GM12878 (cell line): ENCODE measurements around the gene INHBB. TPM values are rescaled to one million over a fixed set of nuclear protein-coding genes. Genes with fewer than 3 reads are reported as not detected.

Source experiments
- ATAC-seq: fragments of 200-7000 bp; cut with Tn5 transposase; 3 replicates; pipeline ENCODE4 v1.9.1; 2020; ENCODE audit warnings: mild to moderate bottlenecking, moderate library complexity
- BruUV-seq: library from RNA; stranded (reverse); fragments of 400-500 nt; replicated peaks from 2 replicates; lab custom pipeline; 2021; lab: Mats Ljungman, UMichigan
- CTCF ChIA-PET: fragments of 300-600 bp; sonication (Branson Sonifier 250); formaldehyde crosslinking; extraction: SDS; loops from one replicate; lab custom pipeline; 2021; ENCODE audit warnings: inconsistent platforms; lab: Yijun Ruan, JAX
- POLR2A ChIA-PET: fragments of 350-600 bp; formaldehyde crosslinking; extraction: SDS; loops from one replicate; lab custom pipeline; 2021; ENCODE audit warnings: inconsistent platforms; lab: Charles Lee
- RAD21 ChIA-PET: fragments of 300-600 bp; sonication (Branson Sonifier 250); formaldehyde crosslinking; loops from one replicate; lab custom pipeline; 2023; ENCODE audit warnings: antibody characterized with exemption; ENCODE audit not compliant: unreplicated experiment; lab: Charles Lee
- SMC1A ChIA-PET: fragments of 300-600 bp; sonication (Branson Sonifier 250); formaldehyde crosslinking; loops from one replicate; lab custom pipeline; 2023; ENCODE audit not compliant: unreplicated experiment, uncharacterized antibody; lab: Charles Lee
- DNase-seq: peaks from one replicate; pipeline ENCODE4 v3.0.0-alpha.2; 2011; ENCODE audit warnings: low read depth, low spot score
- FAIRE-seq: peaks from 3 replicates; lab custom pipeline; 2011; peaks lifted over from hg19 to GRCh38; lab: Jason Lieb, UNC
- H2AFZ ChIP-seq: 2 replicates; pipeline ENCODE4 v1.6.0; 2011; ENCODE audit warnings: low read depth, low read length, control low read depth; ENCODE audit not compliant: control insufficient read depth
- H3K27ac ChIP-seq: 2 replicates; pipeline ENCODE4 v1.5.1; 2011; ENCODE audit warnings: control low read depth; ENCODE audit not compliant: control insufficient read depth, insufficient read depth
- H3K27me3 ChIP-seq, 2 experiments: replicated peaks in 1 of 2; 2 replicates each; pipeline versions ENCODE4 v1.6.0 to v1.6.1; 2011; ENCODE audit warnings: low read length in 1 of 2; ENCODE audit not compliant: control insufficient read depth in 2 of 2, insufficient read depth in 2 of 2
- H3K36me3 ChIP-seq, 2 experiments: 2 replicates each; pipeline ENCODE4 v1.5.1; 2011; ENCODE audit warnings: low read length in 1 of 2; ENCODE audit not compliant: control insufficient read depth in 2 of 2, insufficient read depth in 2 of 2
- H3K4me1 ChIP-seq: 2 replicates; pipeline ENCODE4 v1.6.1; 2011; ENCODE audit warnings: mild to moderate bottlenecking, low read length, moderate library complexity, mixed read lengths; ENCODE audit not compliant: control insufficient read depth, insufficient read depth
- H3K4me2 ChIP-seq: 2 replicates; pipeline ENCODE4 v1.6.0; 2011; ENCODE audit warnings: control low read depth; ENCODE audit not compliant: control insufficient read depth, insufficient read depth
- H3K4me3 ChIP-seq: fragments of 200-600 bp; sonication (generic); 2 replicates; pipeline ENCODE4 v1.5.1; 2016
- H3K79me2 ChIP-seq: 2 replicates; pipeline ENCODE4 v1.6.0; 2011; ENCODE audit warnings: low read length; ENCODE audit not compliant: control insufficient read depth, insufficient read depth
- H3K9ac ChIP-seq: 2 replicates; pipeline ENCODE4 v1.8.0; 2011; ENCODE audit warnings: low read length, control low read depth, mixed read lengths; ENCODE audit not compliant: control insufficient read depth, insufficient read depth
- H3K9me3 ChIP-seq: replicated peaks from 3 replicates; pipeline ENCODE4 v1.5.1; 2011; ENCODE audit warnings: mild to moderate bottlenecking, low read length; ENCODE audit not compliant: control insufficient read depth, insufficient read depth
- H4K20me1 ChIP-seq: 2 replicates; pipeline ENCODE4 v1.6.0; 2011; ENCODE audit not compliant: control insufficient read depth, insufficient read depth
- ASH2L ChIP-seq: fragments of 300-600, 200-600 bp; sonication (generic); IDR thresholded peaks from 2 replicates; pipeline ENCODE4 v1.6.1; 2017; ENCODE audit warnings: low read depth, mild to moderate bottlenecking, borderline replicate concordance
- ATF7 ChIP-seq: fragments of 450-650 bp; IDR thresholded peaks from 2 replicates; pipeline ENCODE4 v1.6.1; 2016; ENCODE audit warnings: low read depth, mild to moderate bottlenecking
- BMI1 ChIP-seq: fragments of 450-650 bp; IDR thresholded peaks from 2 replicates; pipeline ENCODE4 v1.6.1; 2016; ENCODE audit warnings: mild to moderate bottlenecking, moderate library complexity, borderline replicate concordance
- EP300 ChIP-seq, 2 experiments: fragments of 150-350 bp in 1 of 2; IDR thresholded peaks; 2 replicates each; pipeline ENCODE4 v1.6.1; 2011 to 2012; ENCODE audit warnings: low read depth in 2 of 2, low read length in 2 of 2, borderline replicate concordance in 1 of 2, improper control_type of control experiment in 1 of 2, inconsistent platforms in 1 of 2; ENCODE audit not compliant: control insufficient read depth in 1 of 2
- EZH2 ChIP-seq: IDR thresholded peaks from 2 replicates; pipeline ENCODE4 v1.6.1; 2012; ENCODE audit warnings: low read depth, mild to moderate bottlenecking, control low read depth, inconsistent platforms, low read length, borderline replicate concordance; ENCODE audit not compliant: control insufficient read depth
- NFXL1 ChIP-seq: fragments of 450-650 bp; IDR thresholded peaks from 2 replicates; pipeline ENCODE4 v1.6.1; 2017; ENCODE audit warnings: antibody characterized with exemption, mild to moderate bottlenecking, borderline replicate concordance
- NFYB ChIP-seq: IDR thresholded peaks from 2 replicates; pipeline ENCODE4 v1.6.1; 2011; ENCODE audit warnings: low read depth, mild to moderate bottlenecking, low read length, improper control_type of control experiment, moderate library complexity; ENCODE audit not compliant: insufficient read depth
- NRF1 ChIP-seq: conservative IDR thresholded peaks from 2 replicates; pipeline ENCODE4 v1.6.1; 2011; ENCODE audit warnings: mild to moderate bottlenecking, low read depth, low read length, improper control_type of control experiment
- RCOR1 ChIP-seq: conservative IDR thresholded peaks from 2 replicates; pipeline ENCODE4 v1.6.1; 2012; ENCODE audit warnings: low read depth, low read length, improper control_type of control experiment
- SMAD1 ChIP-seq: fragments of 450-650 bp; IDR thresholded peaks from 2 replicates; pipeline ENCODE4 v1.6.1; 2018; ENCODE audit warnings: mild to moderate bottlenecking, low read depth; ENCODE audit not compliant: partially characterized antibody
- TARDBP ChIP-seq: IDR thresholded peaks from 2 replicates; pipeline ENCODE4 v1.6.1; 2016; ENCODE audit warnings: borderline replicate concordance
- USF2 ChIP-seq: IDR thresholded peaks from 2 replicates; pipeline ENCODE4 v1.6.1; 2011; ENCODE audit warnings: low read depth, low read length, improper control_type of control experiment, borderline replicate concordance
- YBX1 ChIP-seq: fragments of 450-650 bp; IDR thresholded peaks from 2 replicates; pipeline ENCODE4 v1.6.1; 2016; ENCODE audit warnings: antibody characterized with exemption
- ZNF207 ChIP-seq: fragments of 450-650 bp; IDR thresholded peaks from 2 replicates; pipeline ENCODE4 v1.6.1; 2014; ENCODE audit warnings: antibody characterized with exemption, mild to moderate bottlenecking, borderline replicate concordance
- ZNF274 ChIP-seq: IDR thresholded peaks from one replicate; pipeline ENCODE4 v1.8.0; 2011; ENCODE audit not compliant: insufficient read length, insufficient read depth
- ZSCAN29 ChIP-seq: fragments of 450-650 bp; IDR thresholded peaks from 2 replicates; pipeline ENCODE4 v1.6.1; 2017; ENCODE audit warnings: mild to moderate bottlenecking, moderate library complexity
- WGBS: methylation state at CpG from one replicate; pipeline ENCODE4 v1.1.6; 2016; ENCODE audit warnings: low lambda C conversion rate; ENCODE audit not compliant: insufficient replicate concordance, insufficient coverage; ENCODE audit errors: missing lambda C conversion rate; 5-methylcytosine and 5-hydroxymethylcytosine counted together
- in situ Hi-C: fragments of 300-500 bp; cut with MboI; formaldehyde crosslinking; loops from 9 replicates; pipeline ENCODE4 v1.14.3; 2018; ENCODE audit warnings: mixed read lengths
- intact Hi-C: fragments of 100-400 bp; cut with micrococcal nuclease; formaldehyde crosslinking; loops from one replicate; pipeline ENCODE4 v1.14.2; 2022; ENCODE audit not compliant: unreplicated experiment
- polyA plus RNA-seq, 11 experiments: library from polyadenylated mRNA; depleted of rRNA in 4 of 11; unstranded in 6 of 11; stranded (reverse) in 5 of 11; fragments of >200 nt; fragmentation: Nextera tagmentation in 4 of 11; fragmentation: Illumina TruSeq in 1 of 11; extraction: Ambion mirVana in 4 of 11; extraction: Trizol in 1 of 11; gene quantifications; 1 replicate in 1 of 11; 2 replicates in 10 of 11; pipeline versions ENCODE4 v1.2.1 to v1.2.3, GENCODE V29; 2011 to 2016; ENCODE audit warnings: inconsistent platforms in 2 of 11, missing spikeins in 2 of 11, low read depth in 1 of 11
- total RNA-seq, 4 experiments: library from RNA; depleted of rRNA in 3 of 4; stranded (reverse); fragments of >200 nt in 3 of 4; fragmentation: Illumina TruSeq in 1 of 4; extraction: Trizol in 1 of 4; gene quantifications; 2 replicates each; pipeline versions ENCODE4 v1.2.1 to v1.2.3, GENCODE V29; 2013 to 2021
- TF ChIP-seq, protein P1 (sequence below): fragments of 450-650 bp; IDR thresholded peaks from 2 replicates; pipeline ENCODE4 v1.6.1; 2017; ENCODE audit warnings: mild to moderate bottlenecking
- TF ChIP-seq, protein P2 (sequence below): IDR thresholded peaks from 2 replicates; pipeline ENCODE4 v1.6.1; 2012; ENCODE audit warnings: mild to moderate bottlenecking, low read depth, low read length

The INHBB gene
- total and polyA plus RNA-seq, 10 of the 15 experiments (the other 5 are each of a cell fraction or from before 2014, with no cell fraction given), result 0.05 TPM; not detected in 9

- no peaks in the 10 kb centered on the region for H3K27me3 ChIP-seq
- intact Hi-C loops (no loop called here), in situ Hi-C loops (no loop called here)
- BruUV-seq, result no TSS peak
- WGBS, result 55% methylated on average over 7 of the region's 7 CpGs
- RAD21 ChIA-PET, result interaction anchor here (1.2 to 1.3 kb wide), 2 partner anchors 15 to 77 kb away, joined by 4 to 5 read pairs; no protein-coding TSS in a partner anchor
- SMC1A ChIA-PET, result interaction anchor here (0.9 to 1.3 kb wide), 2 partner anchors 11 to 19 kb away, joined by 3 read pairs; no protein-coding TSS in a partner anchor
- no peaks in the 10 kb centered on the region for H3K36me3 ChIP-seq
- CTCF ChIA-PET, result interaction anchor here (0.6 to 6.7 kb wide), 2 partner anchors 80 to 552 kb away, joined by 3 to 48 read pairs; no protein-coding TSS in a partner anchor
- TF ChIP-seq YBX1 (no peak), NRF1 (no peak), ATF7 (no peak), RCOR1 (no peak), ZNF207 (no peak), NFYB (no peak), ASH2L (no peak), ZNF274 (no peak), BMI1 (no peak), TARDBP (no peak), EZH2 (no peak), USF2 (no peak), ZSCAN29 (no peak), NFXL1 (no peak), EP300 (IDR thresholded peaks at IDR 0.05; ENCODE audit: borderline replicate concordance in 1 of 2, control insufficient read depth in 1 of 2, low read depth in 2 of 2, low read length in 2 of 2) (no peak), SMAD1 (no peak)
- TF ChIP-seq, protein P1, sequence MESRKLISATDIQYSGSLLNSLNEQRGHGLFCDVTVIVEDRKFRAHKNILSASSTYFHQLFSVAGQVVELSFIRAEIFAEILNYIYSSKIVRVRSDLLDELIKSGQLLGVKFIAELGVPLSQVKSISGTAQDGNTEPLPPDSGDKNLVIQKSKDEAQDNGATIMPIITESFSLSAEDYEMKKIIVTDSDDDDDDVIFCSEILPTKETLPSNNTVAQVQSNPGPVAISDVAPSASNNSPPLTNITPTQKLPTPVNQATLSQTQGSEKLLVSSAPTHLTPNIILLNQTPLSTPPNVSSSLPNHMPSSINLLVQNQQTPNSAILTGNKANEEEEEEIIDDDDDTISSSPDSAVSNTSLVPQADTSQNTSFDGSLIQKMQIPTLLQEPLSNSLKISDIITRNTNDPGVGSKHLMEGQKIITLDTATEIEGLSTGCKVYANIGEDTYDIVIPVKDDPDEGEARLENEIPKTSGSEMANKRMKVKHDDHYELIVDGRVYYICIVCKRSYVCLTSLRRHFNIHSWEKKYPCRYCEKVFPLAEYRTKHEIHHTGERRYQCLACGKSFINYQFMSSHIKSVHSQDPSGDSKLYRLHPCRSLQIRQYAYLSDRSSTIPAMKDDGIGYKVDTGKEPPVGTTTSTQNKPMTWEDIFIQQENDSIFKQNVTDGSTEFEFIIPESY, result no peak
- TF ChIP-seq, protein P2, sequence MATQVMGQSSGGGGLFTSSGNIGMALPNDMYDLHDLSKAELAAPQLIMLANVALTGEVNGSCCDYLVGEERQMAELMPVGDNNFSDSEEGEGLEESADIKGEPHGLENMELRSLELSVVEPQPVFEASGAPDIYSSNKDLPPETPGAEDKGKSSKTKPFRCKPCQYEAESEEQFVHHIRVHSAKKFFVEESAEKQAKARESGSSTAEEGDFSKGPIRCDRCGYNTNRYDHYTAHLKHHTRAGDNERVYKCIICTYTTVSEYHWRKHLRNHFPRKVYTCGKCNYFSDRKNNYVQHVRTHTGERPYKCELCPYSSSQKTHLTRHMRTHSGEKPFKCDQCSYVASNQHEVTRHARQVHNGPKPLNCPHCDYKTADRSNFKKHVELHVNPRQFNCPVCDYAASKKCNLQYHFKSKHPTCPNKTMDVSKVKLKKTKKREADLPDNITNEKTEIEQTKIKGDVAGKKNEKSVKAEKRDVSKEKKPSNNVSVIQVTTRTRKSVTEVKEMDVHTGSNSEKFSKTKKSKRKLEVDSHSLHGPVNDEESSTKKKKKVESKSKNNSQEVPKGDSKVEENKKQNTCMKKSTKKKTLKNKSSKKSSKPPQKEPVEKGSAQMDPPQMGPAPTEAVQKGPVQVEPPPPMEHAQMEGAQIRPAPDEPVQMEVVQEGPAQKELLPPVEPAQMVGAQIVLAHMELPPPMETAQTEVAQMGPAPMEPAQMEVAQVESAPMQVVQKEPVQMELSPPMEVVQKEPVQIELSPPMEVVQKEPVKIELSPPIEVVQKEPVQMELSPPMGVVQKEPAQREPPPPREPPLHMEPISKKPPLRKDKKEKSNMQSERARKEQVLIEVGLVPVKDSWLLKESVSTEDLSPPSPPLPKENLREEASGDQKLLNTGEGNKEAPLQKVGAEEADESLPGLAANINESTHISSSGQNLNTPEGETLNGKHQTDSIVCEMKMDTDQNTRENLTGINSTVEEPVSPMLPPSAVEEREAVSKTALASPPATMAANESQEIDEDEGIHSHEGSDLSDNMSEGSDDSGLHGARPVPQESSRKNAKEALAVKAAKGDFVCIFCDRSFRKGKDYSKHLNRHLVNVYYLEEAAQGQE, result no peak
- H3K4me1 ChIP-seq, result peaks cover 34% of the 10 kb centered on the region
- DNase-seq (no peak), FAIRE-seq (no peak), ATAC-seq (no peak)
- H2AFZ ChIP-seq, result no peak overlapping the region
- no peak overlapping the region for H3K27ac ChIP-seq
- no peaks in the 10 kb centered on the region for H4K20me1 ChIP-seq
- no peak overlapping the region for H3K4me3 ChIP-seq
- no peak overlapping the region for H3K9ac ChIP-seq
- no peaks in the 10 kb centered on the region for H3K9me3 ChIP-seq
- POLR2A ChIA-PET, result interaction anchor here (0.7 kb wide), 1 partner anchor 54 kb away, joined by 3 read pairs; no protein-coding TSS in a partner anchor
- H3K79me2 ChIP-seq, result no peaks in the 10 kb centered on the region
- H3K4me2 ChIP-seq, result no peak overlapping the region; the same call in 1 of the 2 replicates
Measured at GRCh38 chr2:120307482-120307881, 38.5 kb upstream of the INHBB start.
